Fibroblast of skin of back (primary cell): ENCODE data around the gene PSMB3. TPM values are rescaled to one million over a fixed set of nuclear protein-coding genes. Genes with fewer than 3 reads are reported as not detected.

ENCODE experiments used
- DNase-seq: peaks from one replicate; pipeline ENCODE4 v3.0.0-alpha.2; 2013
- polyA plus RNA-seq, 2 experiments: library from polyadenylated mRNA; unstranded; fragments of 120-200 nt; gene quantifications; one replicate each; pipeline ENCODE4 v1.2.1, GENCODE V29; 2013; ENCODE audit not compliant: insufficient read length in 2 of 2

PSMB3 gene
- 159 TPM for polyA plus RNA-seq (2013, experiment 1 of 2; ENCODE audit: insufficient read length)
- 89.7 TPM for polyA plus RNA-seq (2013, experiment 2 of 2; ENCODE audit: insufficient read length)

DNA sequence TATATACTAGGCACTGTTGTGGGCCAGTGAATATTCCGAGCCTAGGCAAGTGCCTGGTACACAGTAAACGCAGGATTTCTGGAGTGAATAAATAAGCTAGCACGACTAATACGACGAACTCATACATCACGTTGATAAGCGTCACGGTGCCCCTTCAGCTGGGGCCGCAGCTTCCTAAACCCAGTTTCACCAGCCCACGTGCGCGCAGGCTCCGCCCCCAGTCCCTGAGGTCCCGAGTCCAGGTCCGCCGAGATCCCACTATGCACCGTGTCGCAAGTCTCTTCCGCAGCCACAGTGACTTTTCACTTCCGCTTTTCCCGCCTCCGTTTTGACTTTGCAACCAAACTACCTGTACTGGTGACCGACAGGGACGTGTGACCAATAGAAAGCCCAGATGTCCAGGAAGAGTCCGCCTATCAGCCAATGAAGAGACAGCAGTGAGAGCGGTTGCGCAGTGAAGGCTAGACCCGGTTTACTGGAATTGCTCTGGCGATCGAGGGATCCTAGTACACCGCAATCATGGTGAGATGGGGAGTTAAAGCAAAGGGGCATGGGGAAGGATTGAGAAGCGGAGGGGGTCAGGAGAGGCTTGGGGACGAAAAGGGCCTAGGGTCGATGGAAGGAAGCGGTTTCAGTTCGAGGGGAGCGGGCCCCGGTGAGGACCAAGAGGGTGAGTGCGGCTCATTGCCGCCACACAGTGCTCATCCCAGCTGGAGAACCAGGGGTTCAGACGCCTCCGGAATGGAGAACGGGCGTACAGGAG lies at the start of gene PSMB3:
Gene PSMB3, plus strand, starts transcription at position 434 of the 763 bp plus-strand sequence. Its CDS starts 86 bp downstream, at position 520.
- DNase-seq: peak; percentile 100

DNA sequence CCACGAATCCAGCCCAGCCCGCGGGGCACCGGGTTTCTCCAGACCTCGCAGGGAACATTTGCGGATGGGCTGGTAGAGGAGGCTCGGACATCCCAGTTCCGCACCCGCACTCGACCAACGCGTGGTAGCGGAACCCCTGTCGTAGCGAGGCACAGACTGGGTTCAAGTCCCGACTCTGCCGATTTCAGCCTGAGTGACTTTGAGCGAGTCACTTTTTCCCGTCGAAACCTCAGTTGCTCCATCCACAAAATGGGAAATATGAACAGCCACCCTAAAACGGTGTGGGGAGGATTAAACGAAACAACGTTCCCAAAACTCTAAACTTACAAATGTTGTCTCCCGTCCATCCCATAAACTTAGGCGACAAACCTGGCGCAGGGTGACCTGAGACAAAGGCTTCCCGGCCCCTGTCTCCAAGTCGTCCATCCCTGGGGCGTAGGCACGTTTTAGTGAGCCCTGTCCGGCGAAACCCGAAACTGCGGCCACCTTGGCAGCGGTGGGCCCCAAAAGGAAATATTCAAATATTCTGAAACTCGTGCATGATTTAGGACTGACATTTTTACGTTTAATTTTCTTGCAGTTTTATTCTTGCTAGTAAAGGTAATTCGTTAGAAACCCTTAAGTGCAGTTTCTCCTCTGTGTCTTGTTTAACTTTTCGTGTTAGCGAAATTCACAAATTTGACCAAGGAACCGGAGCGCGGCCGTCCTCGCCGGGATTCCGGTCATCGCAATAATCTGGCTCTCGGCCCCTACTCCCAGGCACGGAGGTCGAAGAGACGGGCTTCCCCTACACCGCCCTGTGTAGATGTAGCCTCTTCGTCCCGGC lies 49.4 kb upstream of the PSMB3 start:
- no peak for DNase-seq

DNA sequence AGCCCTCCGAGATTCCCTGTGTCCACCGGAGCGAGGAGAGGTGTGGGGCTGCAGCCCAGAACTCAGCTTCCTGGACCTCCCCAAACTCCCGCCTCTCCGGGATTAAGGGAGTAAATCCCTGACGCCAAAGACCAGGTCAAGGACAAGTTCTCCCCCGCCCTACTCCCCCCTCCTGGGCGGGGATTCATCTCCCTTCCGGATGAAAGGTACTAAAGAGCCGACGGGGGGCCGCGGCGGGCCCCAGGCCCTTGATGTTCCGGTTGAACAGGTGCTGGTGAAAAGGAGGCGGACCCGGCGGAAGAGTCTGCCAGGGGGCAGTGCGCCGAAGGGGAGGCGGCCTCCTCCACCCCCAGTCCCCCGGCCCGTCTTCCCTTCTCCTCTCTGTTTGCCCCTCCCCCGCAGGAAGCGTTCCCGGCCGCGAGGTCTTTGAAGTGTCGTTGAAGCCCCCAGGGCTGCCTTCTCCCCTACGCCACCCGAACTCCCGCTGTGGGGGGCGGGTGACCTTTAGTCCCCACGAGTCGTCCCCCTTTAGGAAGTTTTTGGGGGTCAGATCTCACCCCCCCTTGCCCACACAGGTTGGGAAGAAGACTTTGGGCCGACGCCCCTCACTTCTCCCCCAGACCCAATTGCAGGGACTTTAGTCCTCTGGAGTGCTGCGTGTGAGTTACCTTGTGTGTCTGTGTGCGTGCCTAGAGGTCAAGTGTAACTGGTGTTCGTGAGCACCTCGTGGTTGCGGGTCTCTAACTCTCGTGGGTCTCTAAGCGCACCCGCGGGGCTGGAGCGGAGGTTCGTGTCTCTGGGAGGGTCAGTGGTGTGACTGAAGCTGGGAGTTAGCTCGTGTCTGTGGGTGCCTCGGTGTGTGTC lies 48.6 kb upstream of the PSMB3 start:
- DNase-seq: no peak

DNA sequence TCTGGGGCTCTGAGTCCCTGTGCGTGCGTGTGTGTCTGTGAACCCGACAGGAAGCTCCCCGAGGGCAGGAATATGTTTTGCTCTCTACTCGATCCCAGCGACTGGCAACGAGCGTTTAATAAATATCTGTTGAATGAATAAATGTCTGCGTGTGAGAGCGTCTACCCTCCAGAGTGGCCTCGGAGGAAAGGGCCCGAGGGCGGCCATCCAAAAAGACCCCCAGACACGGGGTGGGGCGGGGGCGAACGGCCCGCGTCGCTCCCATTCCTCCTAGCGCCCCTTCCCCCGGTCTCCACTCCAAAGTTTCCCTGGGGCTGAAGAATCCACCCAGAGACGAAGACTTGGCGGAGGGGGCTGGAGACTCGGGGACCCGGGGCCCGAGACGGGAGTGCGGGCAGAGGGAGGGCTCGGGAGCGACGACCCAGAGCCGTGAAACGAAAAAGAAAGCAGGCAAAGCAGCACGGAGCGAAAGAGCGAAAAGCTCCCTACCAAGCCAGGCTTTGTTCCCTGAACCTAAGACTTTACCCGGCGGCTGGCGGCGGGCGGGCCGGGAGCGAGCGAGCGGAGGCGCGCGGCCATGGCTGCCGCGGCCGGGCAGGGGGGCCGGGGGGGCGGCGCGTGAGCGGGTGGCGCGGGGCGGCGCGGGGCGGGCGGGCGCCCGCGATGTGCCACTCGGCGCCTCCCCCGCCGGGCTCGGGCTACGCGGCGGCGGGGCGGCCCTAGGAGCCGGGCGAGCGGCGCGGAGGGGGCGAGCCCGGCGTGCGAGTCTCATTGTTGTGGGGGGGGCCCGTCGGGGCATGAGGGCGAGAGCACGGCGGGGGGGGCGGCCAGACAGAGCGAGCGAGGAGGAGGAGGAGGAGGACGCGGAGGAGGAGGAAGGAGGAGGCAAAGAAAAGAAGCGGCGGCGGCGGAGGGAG lies 47.7 kb upstream of the PSMB3 start, which contains the start of gene MLLT6:
Gene MLLT6, plus strand, starts transcription at position 668 of the 917 bp plus-strand sequence. CDS start 360 bp downstream, outside the sequence.
- DNase-seq: peak; percentile 82

DNA sequence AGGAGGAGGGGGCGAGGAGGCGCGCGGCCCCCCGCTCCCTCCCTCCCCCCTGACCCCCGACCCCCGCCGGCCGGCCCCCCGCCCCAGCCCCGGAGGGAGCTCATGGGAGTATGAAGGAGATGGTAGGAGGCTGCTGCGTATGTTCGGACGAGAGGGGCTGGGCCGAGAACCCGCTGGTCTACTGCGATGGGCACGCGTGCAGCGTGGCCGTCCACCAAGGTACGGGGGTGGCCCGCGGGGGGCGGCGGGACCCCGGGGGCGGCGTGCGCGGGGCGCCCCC lies 47.1 kb upstream of the PSMB3 start:
- DNase-seq: no peak

DNA sequence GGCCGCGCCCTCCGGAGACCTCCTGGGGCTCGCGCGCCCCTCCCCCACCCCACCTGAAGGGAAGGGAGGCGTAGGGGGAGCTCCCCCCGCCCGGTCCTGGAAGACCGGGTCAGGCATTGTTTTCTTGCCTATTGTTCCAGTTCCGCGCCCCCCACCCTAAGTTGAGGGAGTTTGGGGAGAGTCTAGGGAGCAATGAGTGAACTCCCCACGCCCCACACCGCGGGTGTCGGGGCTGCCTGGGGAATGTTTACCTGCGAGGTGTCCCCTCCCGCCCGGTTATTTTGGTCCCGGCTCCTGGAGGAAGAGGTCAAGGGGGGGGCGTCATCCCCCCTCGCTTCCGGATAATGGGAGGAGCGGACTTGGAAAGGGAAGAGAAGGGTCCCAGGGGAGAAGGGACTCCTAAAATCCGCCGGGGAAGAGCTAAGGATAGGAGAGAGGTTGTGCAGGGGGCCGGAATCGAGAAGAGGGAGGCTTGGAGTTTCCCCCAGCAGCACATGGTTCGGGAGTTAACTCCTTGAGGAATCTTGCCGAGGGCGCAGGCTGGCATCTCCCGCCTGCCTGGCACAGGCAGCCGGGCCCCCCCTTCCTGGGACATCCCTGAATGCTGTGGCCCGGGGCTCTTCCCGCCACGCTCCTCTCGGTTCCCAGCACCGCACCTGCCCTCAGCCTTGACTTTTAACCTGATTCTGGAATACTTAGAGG lies 46.6 kb upstream of the PSMB3 start:
- peak; percentile 68 for DNase-seq

DNA sequence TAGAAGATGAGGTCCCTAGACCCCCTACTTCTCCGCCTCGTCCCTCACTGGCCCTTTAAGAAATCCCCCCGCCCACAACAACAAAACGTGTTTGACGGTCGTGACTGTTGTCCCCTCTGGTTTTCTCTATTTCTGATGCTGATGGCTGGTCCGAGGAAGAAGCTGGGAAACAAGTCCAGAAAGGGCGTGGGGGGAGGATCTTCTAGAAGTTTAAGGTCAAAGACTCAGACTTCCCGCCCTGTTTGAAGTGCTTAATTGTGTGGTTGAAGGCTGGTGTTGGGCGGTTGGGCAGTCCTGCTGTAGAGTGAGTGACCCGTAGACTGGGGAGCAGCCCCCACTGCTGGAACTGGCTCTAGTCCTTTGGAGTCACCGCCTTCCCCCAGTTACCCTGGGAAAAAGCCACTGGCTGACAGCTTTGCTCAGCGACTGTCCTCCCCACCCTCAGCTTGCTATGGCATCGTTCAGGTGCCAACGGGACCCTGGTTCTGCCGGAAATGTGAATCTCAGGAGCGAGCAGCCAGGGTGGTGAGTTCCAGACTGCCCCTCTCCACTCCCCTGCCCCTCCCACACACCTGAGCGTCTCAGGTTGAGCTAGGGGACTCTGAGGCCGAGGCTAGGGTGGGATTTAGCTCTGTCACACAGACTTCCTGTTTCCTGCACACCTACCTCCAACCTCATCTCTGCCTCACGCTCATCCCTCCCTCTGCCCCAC lies 45.9 kb upstream of the PSMB3 start:
- no peak for DNase-seq

DNA sequence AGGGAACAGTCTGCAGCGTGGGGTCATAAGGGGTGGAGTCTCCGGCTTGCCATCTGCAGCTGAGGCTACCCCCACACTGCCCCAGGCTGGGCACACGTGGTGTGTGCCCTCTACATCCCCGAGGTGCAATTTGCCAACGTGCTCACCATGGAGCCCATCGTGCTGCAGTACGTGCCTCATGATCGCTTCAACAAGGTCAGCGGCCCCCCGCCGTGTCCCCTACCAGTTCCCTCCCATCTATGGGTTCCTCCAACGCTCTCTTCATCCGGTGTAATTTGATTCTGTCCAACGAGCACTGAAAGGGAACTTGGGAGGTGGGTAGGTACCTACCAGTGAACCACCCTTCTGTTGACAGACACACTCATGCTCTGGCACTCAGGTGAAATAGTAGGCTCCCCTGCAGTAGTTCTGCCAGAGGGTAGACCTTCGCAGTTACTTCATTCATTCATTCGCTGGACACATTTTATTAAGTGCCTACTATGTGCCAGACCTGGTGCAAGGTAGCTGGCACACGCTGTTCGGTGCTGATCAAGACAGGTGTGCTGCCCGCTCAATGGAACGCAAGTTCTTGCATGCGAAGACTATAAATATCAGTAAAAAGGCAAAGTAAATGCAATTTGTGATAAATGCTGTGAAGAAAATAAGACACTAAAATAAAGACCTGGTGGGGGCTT lies 44.7 kb upstream of the PSMB3 start:
- DNase-seq: no peak

DNA sequence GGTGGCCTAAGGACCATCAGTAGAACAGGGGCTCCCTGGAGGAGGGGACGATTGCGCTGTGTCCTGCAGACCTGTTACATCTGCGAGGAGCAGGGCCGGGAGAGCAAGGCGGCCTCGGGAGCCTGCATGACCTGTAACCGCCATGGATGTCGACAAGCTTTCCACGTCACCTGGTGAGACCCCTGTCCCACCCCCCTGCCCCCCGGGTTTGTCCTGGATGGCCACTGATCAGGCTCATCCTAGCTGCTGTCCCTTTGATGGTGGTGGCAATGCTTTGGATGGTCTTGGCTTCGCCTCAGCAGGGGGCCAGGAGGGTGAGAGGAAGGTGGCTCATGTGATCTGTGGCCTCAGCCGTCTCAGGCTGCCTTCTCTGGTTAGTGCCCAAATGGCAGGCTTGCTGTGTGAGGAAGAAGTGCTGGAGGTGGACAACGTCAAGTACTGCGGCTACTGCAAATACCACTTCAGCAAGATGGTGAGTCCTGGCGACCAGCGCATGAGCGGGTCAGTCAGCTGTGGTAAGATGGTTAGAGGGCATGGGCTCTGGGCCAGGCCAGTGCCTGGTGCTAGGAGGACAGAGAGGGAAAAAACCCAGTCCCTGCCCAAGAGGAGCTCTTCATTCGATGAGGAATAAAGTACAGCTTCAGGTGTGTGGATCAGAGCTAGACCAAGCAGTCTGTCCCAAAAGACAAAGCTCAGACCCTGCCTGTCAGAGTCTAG lies 43.3 kb upstream of the PSMB3 start:
- DNase-seq: no peak

DNA sequence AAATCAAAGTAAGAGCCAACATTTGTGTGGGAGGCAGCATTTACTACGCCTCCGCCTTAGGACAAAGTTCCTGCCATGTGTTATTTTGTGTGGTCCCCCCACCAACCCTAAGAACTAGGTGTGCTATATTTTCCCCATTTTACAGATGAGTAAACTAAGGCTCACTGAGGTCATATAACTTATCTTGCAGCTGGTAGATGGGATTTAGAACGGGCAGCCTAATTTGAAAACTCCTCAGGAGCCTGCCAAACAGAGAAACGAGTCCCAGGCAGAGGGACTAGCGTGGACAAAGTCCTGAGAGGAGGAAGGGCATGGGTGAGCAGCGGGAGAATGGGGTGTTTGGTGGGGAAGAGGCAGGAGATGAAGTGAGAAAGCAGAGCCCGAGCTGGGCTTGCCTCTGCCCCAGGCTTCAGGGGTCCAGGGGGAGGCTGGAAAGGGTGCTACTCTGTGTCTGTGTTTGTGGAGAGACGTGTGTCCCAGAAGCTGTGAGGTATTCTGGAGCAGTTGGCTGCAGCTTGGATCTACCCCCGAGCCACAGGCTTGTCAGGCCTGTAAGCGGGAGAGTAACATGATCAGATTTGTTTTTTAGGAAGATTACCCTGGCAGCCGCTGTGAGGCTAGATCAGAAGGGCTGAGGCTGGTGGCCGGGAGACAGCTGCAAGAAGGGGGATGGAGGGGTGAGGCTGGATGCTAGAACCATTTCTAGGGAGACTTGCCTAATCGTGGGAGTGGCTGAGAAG lies 42.5 kb upstream of the PSMB3 start:
- no peak for DNase-seq

DNA sequence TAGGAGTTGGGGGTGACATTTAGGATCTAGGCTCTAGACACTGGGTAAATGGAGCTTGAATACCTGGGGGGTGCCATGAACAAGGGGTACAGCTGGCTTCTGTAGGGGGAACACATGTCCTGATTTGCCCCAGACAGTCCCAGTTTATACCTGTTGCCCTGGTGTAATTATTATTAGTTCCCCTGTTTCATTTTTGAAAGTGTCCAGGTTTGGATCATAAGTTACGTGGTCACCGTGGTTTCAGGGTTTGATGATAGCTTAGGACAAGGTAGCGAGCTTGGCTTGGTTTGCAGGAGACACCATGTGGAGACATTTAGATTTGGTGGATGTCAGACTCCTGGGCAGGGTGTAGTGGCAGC lies 42.0 kb upstream of the PSMB3 start:
- DNase-seq: no peak

DNA sequence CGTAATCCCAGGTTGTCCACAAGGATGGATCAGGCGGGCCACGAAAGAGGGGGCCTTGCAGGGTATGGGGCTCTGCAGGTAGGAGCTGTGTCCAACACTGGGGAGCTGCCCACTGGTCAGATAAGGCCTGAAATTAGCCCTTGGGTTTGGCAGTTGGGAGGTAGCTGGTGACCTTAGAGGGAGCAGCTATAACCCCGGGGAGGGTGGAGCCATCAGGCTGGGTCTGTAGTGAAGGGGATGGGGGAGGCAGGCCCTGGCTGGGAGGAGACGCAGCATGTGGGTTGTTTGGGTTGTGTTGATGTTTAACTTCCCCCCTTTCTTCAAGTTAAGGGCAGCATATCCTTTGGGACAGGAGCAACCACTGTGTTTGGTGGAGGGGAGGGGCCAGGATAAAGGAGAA lies 41.6 kb upstream of the PSMB3 start:
- no peak for DNase-seq

DNA sequence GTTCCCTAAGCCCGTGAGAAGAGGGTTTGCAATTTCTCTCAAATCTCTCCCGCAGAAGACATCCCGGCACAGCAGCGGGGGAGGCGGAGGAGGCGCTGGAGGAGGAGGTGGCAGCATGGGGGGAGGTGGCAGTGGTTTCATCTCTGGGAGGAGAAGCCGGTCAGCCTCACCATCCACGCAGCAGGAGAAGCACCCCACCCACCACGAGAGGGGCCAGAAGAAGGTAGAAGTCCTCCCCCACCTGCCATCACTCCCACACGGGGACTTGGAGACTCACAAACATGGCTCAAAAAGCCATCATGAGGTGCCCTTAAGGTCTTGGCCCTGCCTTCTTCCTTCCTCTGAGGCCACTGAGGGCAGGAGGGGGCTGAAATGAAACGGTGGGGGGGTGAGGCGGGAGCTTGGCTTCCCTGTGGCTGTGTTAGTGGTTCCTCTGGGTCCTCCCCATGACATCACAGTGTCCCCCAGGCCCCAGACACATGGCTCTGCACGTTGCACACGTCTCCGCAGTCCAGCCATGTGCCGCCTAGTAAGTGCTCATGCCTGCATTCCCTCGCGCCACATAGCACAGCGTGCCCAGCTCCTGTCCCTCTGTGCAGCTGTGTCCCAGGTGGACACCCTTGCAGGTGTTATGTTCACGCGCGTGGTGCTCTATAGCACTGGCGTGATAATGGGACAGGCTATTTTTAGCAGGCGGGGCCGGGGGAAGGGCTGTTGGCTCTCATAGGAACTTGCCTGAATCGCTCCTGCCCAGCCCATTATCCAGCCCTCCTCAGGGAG lies 40.6 kb upstream of the PSMB3 start:
- DNase-seq: peak; percentile 47

DNA sequence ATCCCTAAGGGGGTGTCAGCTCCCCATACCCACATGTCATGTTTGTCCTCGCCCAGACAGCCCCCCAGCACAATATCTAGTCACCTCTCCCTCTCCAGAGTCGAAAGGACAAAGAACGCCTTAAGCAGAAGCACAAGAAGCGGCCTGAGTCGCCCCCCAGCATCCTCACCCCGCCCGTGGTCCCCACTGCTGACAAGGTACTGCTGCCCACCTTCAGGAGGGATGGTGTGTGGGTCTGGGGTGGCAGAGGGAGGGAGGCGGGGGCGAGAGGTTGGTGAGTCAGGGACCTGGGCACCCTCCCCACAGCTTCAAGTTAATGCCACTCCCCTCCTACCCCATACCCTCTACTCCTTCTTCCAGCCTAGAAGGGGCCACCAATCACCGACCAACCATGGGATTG lies 39.9 kb upstream of the PSMB3 start:
- no peak for DNase-seq

DNA sequence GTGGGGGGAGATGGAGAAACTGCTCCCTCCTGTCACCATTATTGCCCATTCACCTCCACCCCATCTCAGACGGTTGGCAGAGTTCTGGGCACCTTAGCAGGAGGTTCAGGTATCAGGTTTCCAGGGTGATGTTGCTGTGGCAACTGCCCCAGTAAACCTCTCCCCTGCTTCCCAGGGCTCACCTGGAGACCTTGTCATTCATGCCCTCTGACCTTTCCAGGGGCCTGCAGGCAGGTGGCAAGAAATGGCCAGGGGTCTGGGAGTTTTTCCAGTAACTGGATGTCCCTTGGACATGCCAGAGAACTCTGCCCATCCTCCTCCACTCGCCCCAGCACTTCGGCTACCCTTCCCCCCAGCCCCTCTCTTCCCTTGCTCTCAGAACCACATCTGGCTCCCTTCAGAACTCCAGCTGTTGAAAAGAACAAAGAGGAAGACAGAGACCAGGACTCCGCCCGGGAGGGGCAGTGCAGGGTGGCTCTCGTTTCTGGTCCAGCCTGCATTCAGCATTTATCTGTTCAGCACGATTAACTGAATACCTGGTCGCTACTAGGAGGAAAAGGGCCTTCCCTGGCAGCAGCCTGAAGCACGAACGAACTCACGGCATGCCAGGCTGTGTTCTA lies 39.0 kb upstream of the PSMB3 start:
- no peak for DNase-seq

DNA sequence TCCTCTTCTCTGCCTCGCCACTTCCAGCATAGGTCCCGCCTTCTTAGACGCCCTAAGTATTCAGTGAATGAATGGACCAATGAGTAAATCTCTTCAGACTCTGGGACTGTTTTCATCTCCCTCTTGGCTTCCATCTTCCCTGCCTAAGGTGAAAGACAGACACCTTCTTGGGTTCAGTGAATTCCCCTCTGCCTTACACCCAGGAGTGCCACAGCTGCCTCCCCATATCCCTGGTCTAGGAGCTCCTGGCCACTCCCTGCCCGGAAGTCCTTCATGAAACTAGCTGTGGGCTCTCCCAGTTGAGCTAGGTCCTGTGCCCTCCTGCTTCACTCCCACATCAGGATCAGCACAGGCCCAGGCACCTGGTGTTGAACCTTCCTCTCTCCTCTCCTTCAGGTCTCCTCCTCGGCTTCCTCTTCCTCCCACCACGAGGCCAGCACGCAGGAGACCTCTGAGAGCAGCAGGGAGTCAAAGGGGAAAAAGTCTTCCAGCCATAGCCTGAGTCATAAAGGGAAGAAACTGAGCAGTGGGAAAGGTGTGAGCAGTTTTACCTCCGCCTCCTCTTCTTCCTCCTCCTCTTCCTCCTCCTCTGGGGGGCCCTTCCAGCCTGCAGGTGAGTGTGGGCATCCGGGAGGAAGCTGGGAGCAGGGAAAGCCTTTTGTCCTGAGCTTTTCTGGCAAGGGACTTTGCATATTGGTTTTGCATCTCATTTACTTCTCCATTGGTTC lies 37.2 kb upstream of the PSMB3 start:
- DNase-seq: no peak
